ENCODE data around the gene FBXO34. TPM values are rescaled to one million over a fixed set of nuclear protein-coding genes. Genes with fewer than 3 reads are reported as not detected.

The FBXO34 gene
- total and polyA plus RNA-seq, 10 of the 15 experiments (the other 5 are each of a cell fraction or from before 2014, with no cell fraction given) = 5.6 to 22.8 (median 17.6) TPM

GRCh38 chr14:55281316-55281839 lies 10.2 kb downstream of the FBXO34 start:
- no peaks in the 10 kb centered on the region for H3K27me3 ChIP-seq (replicated peaks in 1 of 2; ENCODE audit: control insufficient read depth in 2 of 2, insufficient read depth in 2 of 2, low read length in 1 of 2)
- POLR2A ChIA-PET = interaction anchor here (0.6 to 0.8 kb wide), 6 partner anchors 9 to 1251 kb away, joined by 4 to 12 read pairs (median 4); no protein-coding TSS in a partner anchor
- H2AFZ ChIP-seq (ENCODE audit: control insufficient read depth, low read depth, low read length) = no peak overlapping the region
- H3K4me2 ChIP-seq (ENCODE audit: control insufficient read depth, insufficient read depth) = no peak overlapping the region
- FAIRE-seq (no peak), DNase-seq (ENCODE audit: low read depth, low spot score) (no peak), ATAC-seq (no peak)
- BruUV-seq (replicated peaks) = no TSS peak
- H3K9me3 ChIP-seq (replicated peaks; ENCODE audit: control insufficient read depth, insufficient read depth, low read length) = no peaks in the 10 kb centered on the region
- no peak overlapping the region for H3K4me3 ChIP-seq
- H3K36me3 ChIP-seq (ENCODE audit: control insufficient read depth in 2 of 2, insufficient read depth in 2 of 2, low read length in 1 of 2) = no peaks in the 10 kb centered on the region
- H3K4me1 ChIP-seq (ENCODE audit: control insufficient read depth, insufficient read depth, low read length) = peaks cover 27% of the 10 kb centered on the region
- SMC1A ChIA-PET (ENCODE audit: uncharacterized antibody, unreplicated experiment) = interaction anchor here (0.6 to 2.8 kb wide), 5 partner anchors 8 to 69 kb away, joined by 4 to 6 read pairs (median 5); no protein-coding TSS in a partner anchor
- intact Hi-C loops (cut with micrococcal nuclease; ENCODE audit: unreplicated experiment) (no loop called here), in situ Hi-C loops (cut with MboI) (no loop called here)
- no peaks in the 10 kb centered on the region for H4K20me1 ChIP-seq (ENCODE audit: control insufficient read depth, insufficient read depth)
- CTCF ChIA-PET = interaction anchor here (1.0 to 4.4 kb wide), 5 partner anchors 9 to 51 kb away, joined by 3 to 15 read pairs (median 4); no protein-coding TSS in a partner anchor
- H3K27ac ChIP-seq (ENCODE audit: control insufficient read depth, insufficient read depth) = no peak overlapping the region
- RAD21 ChIA-PET (ENCODE audit: unreplicated experiment) = interaction anchor here (0.6 to 1.1 kb wide), 4 partner anchors 9 to 78 kb away, joined by 3 to 6 read pairs (median 4); no protein-coding TSS in a partner anchor
- H3K9ac ChIP-seq (ENCODE audit: control insufficient read depth, insufficient read depth, low read length) = no peak overlapping the region
- TF ChIP-seq IRF4 (IDR thresholded peaks at IDR 0.05; ENCODE audit: low read depth, low read length) (no peak), RELB (IDR thresholded peaks at IDR 0.05; ENCODE audit: low read depth) (no peak), RELA (IDR thresholded peaks at IDR 0.05; ENCODE audit: borderline replicate concordance, partially characterized antibody) (no peak), ELK1 (IDR thresholded peaks at IDR 0.05; ENCODE audit: low read depth, low read length) (no peak), FOS (IDR thresholded peaks at IDR 0.05; ENCODE audit: borderline replicate concordance, extremely low read depth, insufficient read length) (no peak), PML (IDR thresholded peaks at IDR 0.05; ENCODE audit: low read length) (no peak), YY1 (IDR thresholded peaks at IDR 0.05; ENCODE audit: low read depth, low read length) (no peak), ZNF24 (IDR thresholded peaks at IDR 0.05) (no peak)
- 94% methylated on average over 6 of the region's 6 CpGs for WGBS (ENCODE audit: insufficient coverage, insufficient replicate concordance, low lambda C conversion rate, missing lambda C conversion rate)
- H3K79me2 ChIP-seq (ENCODE audit: control insufficient read depth, insufficient read depth, low read length) = peaks cover 67% of the 10 kb centered on the region

Measured in GM12878 (cell line).